Measurements from ENCODE around the gene DYNC2H1.
A peak's percentile ranks its signal among the peaks of the same experiment; 100 is the strongest.

The DYNC2H1 gene

DNA sequence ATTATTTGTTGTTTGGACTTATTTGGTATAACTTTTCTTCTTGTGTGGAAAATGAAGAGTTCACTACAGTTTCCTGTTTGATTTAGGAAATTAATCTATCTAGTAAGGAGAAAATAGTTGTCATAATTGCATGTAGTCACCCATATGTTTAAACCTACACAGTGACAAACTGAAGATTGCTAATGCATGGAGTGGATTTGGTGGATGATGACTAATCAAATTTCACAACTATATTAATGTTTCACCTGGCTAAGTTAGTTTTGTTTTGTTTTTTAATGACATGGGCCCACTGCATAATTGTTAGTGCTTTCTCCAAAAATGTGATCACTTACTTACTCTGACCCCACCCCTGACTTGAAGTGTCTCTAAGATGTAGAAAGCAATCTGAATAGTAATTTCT, 170.6 kb downstream of the DYNC2H1 start:
- DNase-seq = no peak

DNA sequence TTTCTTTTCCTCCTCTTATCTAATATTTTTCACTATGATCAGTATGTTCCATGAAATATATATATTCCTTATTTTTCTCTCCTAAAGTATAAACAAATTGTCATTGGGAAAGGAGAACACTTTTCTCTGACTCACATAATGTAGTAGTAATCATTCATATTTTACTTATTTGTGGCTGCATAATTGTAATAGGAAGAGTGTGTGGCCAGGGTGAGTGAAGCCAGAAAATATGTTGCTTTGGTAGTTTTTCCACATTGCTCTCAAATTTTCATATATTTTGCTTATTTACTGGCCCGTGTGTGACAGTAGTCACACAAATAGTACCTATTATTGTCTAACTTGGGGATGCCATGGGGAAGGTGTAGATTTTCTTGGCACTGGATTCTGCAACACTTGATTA, 172.1 kb downstream of the DYNC2H1 start:
- no peak for DNase-seq

DNA sequence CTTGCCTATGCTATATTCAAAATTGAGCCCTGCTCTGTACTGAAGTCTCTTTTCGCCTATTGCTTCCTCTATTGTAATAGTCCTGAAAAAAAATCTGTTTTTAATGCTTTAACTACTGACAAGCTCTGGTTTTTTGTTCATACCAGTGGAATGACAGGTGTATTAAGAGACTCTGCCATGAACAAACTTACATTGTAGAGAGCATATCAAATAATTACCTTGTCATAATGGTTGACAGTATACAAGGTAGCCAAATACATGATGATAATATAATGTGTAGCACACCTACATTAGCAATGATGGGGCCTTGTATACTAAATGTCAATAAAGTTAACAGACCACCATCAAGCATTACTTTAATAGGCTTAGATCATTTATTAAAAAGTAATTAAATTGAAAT, 175.0 kb downstream of the DYNC2H1 start:
- DNase-seq = no peak

DNA sequence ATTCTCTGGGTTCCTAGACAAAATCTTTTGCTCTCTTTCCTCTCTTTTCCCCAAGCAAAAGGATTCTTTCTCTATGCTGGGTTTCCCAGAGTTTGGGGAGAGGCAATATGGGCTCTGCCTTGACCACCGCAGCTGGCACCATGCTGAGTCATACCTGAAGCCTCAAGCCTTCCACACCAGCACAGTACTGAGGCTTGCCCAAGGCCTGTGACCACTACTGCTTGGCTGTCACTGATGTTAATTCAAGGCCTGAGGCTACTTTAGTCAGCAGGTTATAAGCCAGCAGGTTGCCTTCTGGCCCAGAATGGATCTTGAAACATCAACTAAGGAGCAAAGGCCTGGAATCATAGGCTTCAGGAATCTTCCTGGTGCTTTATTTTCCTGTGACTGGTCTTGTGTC, 185.3 kb downstream of the DYNC2H1 start:
- no peak for DNase-seq

DNA sequence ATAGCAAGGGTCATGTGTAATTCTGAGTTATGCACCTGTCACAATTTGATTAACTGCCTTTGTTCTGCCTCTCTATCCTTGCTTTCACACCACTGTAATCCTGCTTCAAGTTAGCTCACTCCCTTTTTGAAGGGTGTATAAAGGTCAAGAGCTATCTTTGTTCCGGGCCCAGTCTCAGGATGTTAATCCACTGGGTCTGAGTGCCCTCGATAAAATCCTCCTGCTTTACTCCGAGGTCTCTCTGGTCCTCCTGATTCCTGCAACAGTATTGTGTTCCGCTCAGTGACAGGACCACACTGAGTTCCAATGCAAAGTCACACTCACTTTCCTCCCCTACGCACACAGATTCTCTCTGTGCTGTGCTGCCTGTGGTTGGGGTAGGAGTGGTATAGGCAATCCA, 186.5 kb downstream of the DYNC2H1 start:
- DNase-seq = no peak

DNA sequence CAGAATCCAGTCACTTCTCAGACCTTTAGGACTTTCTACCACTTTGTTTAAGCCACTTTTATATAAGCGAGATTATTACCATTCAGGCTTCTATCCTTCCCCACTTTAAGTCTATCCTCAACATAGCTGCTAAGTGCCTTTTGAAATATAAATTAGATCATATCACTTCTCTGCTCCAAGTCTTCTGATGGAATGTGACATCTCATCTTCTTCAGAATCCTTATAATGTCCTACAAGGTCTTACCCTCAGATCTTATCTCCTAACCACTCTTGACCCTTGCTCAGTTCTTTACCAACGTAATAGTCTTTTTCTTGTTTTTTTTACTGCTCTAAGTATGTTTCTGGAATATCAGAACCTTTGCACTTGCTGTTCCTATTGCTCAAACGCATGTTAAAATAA, 188.7 kb downstream of the DYNC2H1 start:
- no peak for DNase-seq

DNA sequence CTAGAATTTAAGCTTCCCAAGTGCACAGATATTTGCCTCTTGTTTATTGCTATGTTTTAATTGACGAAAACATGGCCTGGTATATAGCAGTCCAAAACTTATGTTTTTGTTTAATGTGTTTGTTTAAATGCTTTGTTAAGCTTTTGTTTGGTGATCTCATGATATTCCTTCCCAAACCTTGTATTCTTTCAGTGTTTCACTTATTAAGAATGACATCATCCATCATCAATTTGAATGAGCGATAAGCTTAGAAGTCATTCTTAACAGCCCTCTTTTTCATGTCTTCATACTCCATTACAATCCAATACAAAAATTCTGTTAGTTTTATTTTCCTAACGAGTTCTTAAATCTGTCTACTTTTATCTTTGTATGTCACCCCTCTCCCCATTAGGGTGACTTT, 206.0 kb downstream of the DYNC2H1 start:
- no peak for DNase-seq

DNA sequence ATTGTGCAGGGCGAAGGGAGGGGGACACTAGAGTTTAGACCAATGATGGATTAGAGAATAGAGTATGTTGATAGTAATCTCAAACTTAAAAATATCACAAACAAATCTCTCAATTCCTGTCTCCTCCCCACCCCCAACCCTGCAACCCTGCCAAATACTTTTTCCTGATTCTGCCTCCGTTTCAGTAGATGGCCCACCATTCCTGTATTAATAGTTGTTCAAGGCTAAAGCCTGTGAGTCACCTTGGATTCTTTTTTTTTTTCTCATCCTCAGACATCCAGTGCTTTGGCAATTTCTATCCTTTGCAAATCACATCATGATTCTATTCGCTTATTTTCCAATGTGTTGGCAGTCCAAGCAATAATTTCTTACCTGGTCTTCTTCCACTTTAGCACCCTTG, 207.9 kb downstream of the DYNC2H1 start:
- no peak for DNase-seq

DNA sequence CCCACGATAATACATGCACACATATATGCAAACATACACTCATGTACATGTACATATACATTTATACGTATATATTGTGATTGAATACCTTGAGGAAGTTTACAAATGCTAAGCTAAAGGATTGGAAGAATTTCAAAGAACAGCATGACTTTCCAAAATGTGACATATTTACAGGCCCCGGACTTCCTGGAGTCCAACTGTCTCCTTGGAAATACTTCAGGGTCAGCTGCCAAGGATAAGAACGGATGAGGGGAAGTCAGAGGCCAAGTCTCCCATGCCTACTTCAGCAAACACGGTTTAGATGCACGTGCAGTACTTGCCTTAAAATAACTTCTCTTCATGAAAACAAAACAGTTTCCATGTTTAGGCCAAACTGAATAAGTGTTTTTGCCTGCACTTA, 213.6 kb downstream of the DYNC2H1 start:
- no peak for DNase-seq

DNA sequence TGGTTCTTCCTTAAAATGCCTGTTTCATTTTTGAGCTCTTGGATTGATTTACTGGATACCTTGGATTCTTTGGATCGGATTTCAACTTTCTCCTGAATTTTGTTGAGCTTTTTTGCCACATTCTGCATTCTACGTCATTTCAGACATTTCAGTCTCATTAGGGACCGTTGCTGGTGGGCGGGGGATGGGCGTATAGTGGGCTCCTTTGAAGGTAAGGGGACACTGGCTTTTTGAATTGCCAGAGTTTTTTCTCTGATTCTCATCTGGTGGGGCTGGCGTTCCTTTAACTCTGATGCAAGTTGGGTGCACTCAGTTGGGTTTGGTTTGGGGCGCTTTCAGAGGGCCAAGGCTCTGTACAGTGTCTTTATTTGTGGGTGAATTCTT, 216.5 kb downstream of the DYNC2H1 start:
- DNase-seq = no peak

DNA sequence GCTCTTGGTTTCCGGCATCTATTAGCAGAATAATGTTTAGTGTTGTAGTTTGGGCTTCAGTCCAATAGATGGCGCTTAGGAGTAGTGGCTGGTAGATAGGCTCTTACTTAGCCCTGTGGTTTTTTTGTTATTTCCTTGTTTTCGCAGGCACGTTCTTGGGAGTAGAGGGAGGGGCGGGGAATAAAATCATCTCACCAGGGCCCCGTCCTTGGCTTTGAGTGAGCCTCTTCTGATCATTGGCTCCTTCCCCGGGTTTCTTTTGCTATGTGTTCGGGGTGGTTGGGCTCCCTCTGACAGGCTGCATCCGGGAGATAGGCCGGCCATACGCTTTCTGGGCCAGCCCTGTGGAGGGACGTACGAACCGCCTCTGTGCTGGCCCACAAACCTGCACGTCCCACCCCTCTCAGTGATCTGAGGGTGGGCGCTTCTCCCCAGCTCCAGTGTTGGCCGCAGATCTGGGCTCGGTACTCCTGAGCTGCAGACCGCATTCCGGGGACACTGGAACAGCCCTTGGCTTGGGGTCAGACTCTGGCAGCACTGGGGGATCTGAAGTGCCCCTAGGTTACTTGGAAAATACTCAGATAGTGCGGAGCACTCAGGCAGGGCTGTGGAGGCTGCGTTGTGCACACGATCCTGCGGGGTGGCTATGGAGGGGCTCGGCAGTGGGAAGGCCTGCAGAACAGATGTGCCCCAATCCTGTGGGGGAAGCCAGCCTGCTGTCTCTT, 217.0 kb downstream of the DYNC2H1 start:
- peak; percentile 68 to 83 (median 82) for DNase-seq

DNA sequence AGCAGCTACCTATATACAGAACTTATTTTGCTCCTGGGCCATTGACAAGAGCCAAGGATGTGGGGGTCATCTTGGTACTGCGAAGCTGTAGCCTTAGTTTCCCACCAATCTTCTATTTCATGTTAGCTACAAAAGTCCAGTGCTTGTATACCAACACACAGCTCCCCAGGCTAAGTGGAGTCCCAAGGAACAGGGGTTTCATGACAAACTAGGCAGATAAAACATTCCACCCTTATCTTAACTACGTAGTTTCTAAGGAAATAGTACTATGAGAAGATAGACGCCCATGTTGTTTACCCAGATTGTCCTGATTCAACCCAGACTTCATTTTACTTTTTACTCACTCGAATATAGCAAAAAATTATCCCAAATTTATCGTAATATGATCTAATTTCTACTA, 218.5 kb downstream of the DYNC2H1 start:
- no peak for DNase-seq

DNA sequence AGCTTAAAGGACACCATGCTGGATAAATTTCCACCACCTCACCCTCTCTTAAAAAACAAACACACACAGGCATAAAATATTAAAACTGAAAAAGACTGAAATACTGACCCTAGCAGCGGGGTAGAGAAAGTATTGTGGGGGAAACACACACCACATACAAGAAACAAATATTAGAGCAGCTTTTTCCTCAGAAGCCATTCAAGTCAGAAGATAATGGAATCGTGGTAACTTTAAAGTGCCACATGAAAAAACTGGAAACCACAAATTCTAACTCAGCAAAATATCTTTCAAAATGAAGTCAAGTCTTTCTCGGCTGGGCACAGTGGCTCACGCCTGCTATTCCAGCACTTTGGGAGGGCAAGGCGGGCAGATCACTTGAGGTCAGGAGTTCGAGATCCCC, 223.2 kb downstream of the DYNC2H1 start:
- no peak for DNase-seq

DNA sequence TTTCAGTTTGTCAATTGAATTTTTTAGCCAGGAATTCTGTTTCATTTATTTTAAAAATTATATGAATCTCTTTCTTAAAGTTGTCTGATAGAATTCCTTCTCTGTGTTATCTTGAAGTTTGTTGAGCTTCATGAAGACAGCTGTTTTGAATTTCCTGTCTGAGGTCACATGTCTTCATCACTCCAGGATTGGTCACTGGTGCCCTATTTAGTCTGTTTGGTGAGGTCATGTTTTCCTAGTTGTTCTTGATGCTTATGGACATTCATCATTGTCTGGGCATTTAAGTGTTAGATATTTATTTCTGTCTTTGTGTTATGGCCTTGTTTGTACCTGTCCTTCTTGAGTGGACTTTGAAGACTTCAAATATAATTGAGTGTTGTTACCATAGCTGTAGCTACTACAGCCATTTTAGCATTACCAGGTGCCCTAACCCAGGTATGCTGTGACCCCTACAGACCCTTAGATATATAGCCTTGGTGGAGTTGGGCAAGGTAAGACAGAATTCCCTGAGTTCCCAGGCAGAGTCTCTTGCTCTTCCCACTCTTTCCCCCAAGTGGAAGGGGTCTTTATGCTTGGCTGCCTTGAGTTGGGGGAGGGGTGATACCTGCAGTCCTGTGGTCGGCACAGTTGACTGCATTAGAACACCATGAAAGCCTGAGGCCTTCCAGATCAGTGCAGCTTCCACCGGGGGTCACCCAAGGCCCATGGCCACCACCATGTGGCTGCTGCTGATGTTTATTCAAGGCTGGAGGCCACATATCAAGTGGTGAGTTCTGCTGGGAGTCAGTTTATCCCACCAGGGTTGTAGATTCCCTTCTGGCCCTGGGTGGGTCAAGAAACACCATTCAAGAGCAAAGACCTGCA, 229.6 kb downstream of the DYNC2H1 start:
- DNase-seq = no peak

DNA sequence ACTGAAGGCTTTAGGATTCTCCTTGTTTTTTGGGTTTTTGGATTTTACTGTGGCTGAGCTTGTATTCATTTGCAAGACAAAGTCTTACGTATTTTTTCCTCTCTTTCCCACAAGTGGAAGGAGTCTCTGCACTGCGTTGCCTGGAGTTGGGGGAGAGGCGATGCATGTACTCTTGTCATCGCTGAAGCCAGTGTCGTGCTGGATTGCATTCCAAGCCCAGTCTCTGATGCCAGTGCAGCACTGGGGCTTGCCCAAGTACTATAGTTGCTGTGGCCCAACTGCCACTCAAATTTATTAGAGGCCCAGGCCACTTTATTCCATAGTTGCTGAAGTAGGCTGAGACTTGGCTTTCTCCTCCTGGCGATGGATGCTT, 230.2 kb downstream of the DYNC2H1 start:
- DNase-seq = no peak

DNA sequence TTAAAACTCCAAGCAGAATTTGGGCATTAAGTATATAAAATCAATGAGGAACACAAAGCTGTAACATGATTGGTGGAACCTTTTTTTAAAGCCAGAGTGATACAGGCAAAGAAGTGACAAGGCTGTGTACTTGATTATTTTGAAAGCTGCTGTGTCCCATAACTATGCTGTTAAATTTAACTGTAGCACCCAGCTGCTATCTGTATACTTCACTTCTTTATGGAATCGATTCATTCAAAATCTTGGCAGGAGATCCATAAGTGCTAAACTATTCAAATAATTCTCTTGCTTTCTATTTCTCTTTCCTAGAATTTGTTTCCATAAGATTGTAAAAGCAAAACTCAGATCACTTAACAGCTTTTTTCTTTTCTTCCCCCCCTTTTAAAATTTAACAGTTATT, 231.7 kb downstream of the DYNC2H1 start:
- DNase-seq = no peak

DNA sequence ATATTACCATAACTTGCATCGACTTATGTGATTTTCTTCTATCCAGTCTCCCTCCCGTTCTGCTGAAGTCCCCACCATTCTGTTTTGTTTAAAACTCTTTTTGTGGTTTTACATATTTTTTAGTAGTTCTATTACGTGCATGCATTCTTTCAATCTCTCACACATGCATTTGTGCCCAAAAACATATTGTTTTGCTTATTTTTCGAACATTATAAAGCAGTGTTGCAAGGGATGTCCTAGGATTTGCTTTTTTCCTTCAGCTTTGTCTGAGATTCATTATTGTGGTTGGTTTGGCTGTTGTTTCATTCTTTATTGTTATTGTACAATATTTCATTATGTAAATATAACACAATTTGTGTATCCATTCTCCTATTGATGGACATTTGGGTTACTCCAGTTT, 235.7 kb downstream of the DYNC2H1 start:
- no peak for DNase-seq

DNA sequence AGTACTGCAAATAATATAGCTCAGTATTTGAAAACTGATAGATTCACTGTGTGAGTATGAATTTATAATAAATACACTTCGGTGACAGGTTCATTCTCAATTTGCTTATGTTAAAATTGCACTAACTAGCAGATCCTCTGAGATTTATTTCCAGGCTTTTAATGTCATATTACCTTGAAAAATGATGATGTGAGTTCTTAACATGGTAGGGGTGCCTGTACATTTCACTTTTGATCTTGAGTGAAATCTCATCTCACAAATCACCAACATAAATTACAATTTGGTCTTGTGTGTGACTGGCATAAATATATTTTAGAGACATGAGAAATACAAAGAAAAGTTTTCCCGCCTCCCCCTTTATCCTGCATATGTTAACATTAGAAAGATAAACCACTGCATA, 240.4 kb downstream of the DYNC2H1 start:
- DNase-seq = no peak

DNA sequence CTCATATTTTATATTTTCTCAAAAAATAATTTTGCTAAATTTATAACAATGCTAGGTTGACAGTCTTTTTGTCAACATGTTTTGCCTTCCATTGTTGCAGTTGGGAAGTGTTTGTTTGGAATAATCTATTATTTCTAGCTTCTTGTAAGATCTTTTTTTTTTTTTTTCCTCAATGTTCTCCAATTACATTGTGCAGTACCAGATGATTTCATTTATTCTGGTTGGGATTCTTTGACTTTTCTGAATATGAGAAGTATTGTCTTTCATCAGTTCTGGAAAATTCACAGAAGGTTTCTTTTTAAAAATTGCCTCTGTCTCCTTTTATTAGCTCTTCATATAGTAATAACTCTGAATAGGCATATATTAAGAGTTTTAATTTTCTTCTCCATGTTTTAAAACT, 245.4 kb downstream of the DYNC2H1 start:
- DNase-seq = no peak

DNA sequence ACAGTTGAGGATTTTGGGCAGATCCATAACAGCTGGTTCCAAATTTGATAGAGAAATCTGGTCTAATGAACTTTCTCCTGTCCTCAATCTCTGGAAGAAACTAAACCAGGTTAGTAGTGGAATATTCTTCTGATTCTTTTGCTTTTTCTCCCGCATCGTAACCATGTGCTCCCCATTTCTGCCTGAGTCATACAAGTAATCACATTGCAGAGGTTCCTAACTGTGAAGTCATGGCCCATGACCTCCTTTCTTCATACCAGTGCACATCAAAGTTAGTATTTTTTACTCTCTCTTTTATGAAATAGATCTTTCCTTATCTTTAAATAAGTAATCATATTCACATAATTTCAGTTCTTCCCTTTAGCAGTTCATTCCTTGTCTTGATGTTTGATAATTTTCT, 249.0 kb downstream of the DYNC2H1 start:
- DNase-seq = no peak

DNA sequence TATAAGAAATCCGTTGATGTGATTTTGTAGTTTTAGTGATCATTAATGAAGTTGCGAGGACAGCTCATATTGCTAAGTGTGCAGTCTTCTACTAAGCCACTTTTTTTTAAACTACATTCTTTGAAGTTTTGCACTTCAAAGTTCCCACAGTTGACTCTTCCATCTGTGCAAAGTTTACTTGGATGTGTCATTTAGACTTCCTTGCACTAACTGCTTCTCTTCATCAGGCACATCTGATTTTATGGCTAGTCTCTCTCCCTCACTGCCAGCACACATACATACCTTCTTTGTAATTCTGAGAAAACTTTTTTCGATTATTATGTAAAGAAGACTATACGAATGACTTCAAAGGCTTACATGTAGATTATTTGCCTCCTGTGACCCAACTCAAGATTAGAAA, 250.0 kb downstream of the DYNC2H1 start:
- DNase-seq = no peak

DNA sequence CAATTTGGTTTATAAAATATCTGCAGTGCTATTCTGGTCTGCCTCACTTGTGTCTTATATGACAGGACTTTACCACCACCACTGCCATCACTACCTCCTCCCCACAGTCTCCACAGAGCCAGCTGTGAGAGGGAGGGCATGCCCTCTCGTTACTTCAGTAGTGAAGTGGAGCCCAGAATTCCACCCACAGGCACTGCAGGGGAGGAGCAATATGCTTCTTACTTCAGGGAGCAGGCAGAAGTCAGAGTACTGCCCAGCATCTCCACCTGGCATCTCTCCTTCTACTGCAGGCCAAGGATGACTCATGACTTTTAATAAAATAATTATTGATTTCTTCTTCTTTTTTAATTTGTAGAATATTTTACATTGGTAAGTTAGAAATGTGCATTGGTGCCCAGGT, 255.5 kb downstream of the DYNC2H1 start:
- no peak for DNase-seq

DNA sequence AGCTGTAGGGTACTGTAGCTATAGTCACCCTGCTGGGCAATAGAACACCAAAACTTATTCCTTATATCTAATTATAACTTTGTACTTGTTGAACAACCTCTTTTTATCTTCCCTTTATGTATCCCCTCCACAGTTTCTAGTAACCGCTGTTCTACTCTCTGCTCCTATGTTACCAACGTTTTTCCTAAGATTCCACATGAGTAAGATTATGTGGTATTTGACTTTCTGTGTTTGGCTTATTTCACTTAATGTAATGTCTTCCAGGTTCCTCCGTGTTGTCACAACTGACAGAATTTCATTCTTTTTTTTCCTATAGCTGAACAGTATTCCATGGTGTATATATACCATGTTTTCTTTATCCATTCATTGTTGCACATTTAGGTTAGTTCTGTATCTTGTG, 258.4 kb downstream of the DYNC2H1 start:
- DNase-seq = no peak

DNA sequence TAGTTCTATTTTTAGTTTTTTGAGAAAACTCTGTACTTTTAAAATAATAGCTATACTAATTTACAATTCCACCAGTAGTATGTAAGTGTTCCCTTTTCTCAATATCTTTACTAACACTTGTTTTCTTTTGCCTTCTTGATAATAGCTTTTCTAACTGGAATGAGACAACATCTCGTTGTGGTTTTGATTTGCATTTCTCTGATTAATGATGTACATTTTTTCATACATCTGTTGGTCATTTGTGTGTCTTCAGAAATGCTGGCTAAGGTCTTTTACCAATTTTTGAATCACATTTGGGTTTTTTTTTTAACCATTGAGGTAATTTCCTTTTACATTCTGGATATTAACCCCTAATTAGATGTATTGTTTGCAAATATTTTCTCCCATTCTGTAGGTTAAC, 258.9 kb downstream of the DYNC2H1 start:
- DNase-seq = no peak

DNA sequence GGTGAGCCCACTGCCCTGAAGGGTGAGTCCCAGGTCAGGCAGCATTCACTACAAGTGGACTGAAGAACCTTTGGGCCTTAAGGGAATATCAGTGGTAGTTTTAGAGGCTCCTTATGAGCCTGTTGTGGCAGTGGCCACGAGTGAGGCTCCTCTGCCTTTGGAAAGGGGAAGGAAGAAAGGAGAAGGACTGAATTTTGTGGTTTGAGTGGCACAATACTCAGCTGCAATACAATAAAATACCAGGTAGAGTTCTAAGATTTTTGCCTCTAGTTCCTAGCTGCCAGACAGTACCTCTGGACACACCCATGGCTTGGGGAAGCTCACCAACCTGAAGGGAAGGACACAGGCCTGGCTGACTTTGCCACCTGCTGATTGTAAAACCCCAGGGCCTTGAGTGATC, 260.9 kb downstream of the DYNC2H1 start:
- no peak for DNase-seq
